ENCODE measurements around the gene CENPX.

Gene CENPX

GRCh38 chr17:81976332-81977210, 46.1 kb downstream of the CENPX start:
- H3K36me3 ChIP-seq (ENCODE audit: control insufficient read depth, insufficient read depth, low read length): peaks cover 3% of the 10 kb centered on the region
- peaks cover 7% of the 10 kb centered on the region for H3K4me1 ChIP-seq (ENCODE audit: control insufficient read depth, insufficient read depth, low read length)
- peak overlapping the region; percentile 67 for H3K4me3 ChIP-seq (ENCODE audit: low read length)
- no peaks in the 10 kb centered on the region for H3K27me3 ChIP-seq (ENCODE audit: control insufficient read depth, insufficient read depth, low read length)
- peak overlapping the region; percentile 58 for H3K9ac ChIP-seq (ENCODE audit: low read length)
- H3K27ac ChIP-seq (ENCODE audit: low read depth, low read length): peak overlapping the region; percentile 80

- Histone ChIP-seq H3K27ac (ENCODE audit: low read depth, low read length) (no peak overlapping the region), H3K27me3 (ENCODE audit: control insufficient read depth, insufficient read depth, low read length) (no peaks in the 10 kb centered on the region), H3K4me1 (ENCODE audit: control insufficient read depth, insufficient read depth, low read length) (peaks cover 4% of the 10 kb centered on the region), H3K4me3 (ENCODE audit: low read length) (no peak overlapping the region), H3K36me3 (ENCODE audit: control insufficient read depth, insufficient read depth, low read length) (no peaks in the 10 kb centered on the region), H3K9ac (ENCODE audit: low read length) (no peak overlapping the region)
Measured at GRCh38 chr17:81973432-81973831, 49.2 kb downstream of the CENPX start.

- Histone ChIP-seq H3K4me1 (ENCODE audit: control insufficient read depth, insufficient read depth, low read length) (peaks cover 4% of the 10 kb centered on the region), H3K27me3 (ENCODE audit: control insufficient read depth, insufficient read depth, low read length) (no peaks in the 10 kb centered on the region), H3K27ac (ENCODE audit: low read depth, low read length) (no peak overlapping the region), H3K36me3 (ENCODE audit: control insufficient read depth, insufficient read depth, low read length) (no peaks in the 10 kb centered on the region), H3K4me3 (ENCODE audit: low read length) (no peak overlapping the region), H3K9ac (ENCODE audit: low read length) (no peak overlapping the region)
Measured at GRCh38 chr17:81968850-81969812, 53.5 kb downstream of the CENPX start.
